GM21723 (cell line): ENCODE measurements around the gene SRSF9.

Experiments used
- ATAC-seq: cut with Tn5 transposase; IDR thresholded peaks from one replicate; pipeline ENCODE4 v1.9.1; 2021; ENCODE audit warnings: mild to moderate bottlenecking, moderate library complexity; ENCODE audit not compliant: unreplicated experiment

The SRSF9 gene

GRCh38 chr12:120483621-120484020 lies 14.1 kb upstream of the SRSF9 start:
- no peak for ATAC-seq

- no peak for ATAC-seq
Measured at GRCh38 chr12:120481022-120481767, 11.6 kb upstream of the SRSF9 start.

GRCh38 chr12:120480211-120480610 lies 10.7 kb upstream of the SRSF9 start:
- ATAC-seq = no peak

GRCh38 chr12:120479458-120479857 lies 9.9 kb upstream of the SRSF9 start:
- no peak for ATAC-seq

GRCh38 chr12:120475643-120476042 lies 6.1 kb upstream of the SRSF9 start:
- no peak for ATAC-seq

- ATAC-seq = no peak
Measured at GRCh38 chr12:120474616-120474960, 5.0 kb upstream of the SRSF9 start.

GRCh38 chr12:120473807-120474615 lies 4.5 kb upstream of the SRSF9 start:
- no peak for ATAC-seq

GRCh38 chr12:120472521-120472920 lies 3.0 kb upstream of the SRSF9 start:
- ATAC-seq = no peak

GRCh38 chr12:120470150-120470784 lies 719 bp upstream of the SRSF9 start:
- peak; percentile 18 for ATAC-seq

GRCh38 chr12:120468821-120469449 lies 613 bp downstream of the SRSF9 start:
- ATAC-seq = peak; percentile 24

- peak; percentile 0 for ATAC-seq
Measured at GRCh38 chr12:120468325-120468820, 1.2 kb downstream of the SRSF9 start.

GRCh38 chr12:120467439-120467838 lies 2.1 kb downstream of the SRSF9 start:
- ATAC-seq = no peak

GRCh38 chr12:120466560-120467315 lies 2.8 kb downstream of the SRSF9 start:
- no peak for ATAC-seq

- ATAC-seq = no peak
Measured at GRCh38 chr12:120465756-120466155, 3.8 kb downstream of the SRSF9 start.

DNA sequence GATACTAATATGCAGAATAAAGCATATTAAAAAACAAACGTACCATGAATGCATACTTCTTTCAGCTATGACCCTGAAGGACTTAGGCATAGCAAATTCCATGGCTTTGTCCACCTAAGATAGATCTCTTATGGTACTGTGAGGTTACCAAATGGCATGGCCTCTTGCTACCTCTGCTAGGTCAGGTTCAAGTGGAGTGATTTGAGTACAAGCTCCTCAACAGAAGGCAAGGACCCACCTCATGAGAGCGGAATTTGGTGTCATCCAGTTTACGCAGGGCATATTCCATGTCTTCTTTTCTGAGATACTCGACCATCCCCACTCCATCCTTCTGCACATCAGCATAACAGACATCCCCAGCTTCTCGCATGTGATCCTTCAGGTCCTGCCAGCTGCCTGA lies 5.8 kb downstream of the SRSF9 start:
- no peak for ATAC-seq

DNA sequence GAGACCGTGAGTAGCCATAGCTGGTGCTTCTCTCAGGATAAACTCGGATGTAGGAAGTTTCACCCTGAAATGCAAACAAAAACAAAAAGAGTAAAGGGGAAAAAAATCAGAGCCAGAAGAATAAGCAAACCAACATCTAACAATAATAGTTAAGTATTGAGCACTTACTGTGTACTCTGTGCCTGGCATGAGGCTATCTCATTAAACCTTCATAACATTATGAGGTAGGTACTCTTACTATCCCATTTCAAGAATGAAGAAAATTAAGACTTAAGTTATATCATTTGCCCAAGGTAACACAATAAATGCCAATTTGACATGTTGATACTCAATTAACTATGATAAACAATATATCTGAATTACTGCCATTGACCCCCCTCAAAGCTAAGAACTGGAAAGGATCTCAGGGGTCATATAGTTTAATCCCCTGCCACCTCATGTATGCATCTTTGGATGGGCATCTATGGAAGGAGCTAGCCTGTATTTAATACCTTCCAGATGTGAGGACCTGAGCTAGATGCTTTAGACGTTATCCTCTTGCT lies 7.4 kb downstream of the SRSF9 start:
- no peak for ATAC-seq

DNA sequence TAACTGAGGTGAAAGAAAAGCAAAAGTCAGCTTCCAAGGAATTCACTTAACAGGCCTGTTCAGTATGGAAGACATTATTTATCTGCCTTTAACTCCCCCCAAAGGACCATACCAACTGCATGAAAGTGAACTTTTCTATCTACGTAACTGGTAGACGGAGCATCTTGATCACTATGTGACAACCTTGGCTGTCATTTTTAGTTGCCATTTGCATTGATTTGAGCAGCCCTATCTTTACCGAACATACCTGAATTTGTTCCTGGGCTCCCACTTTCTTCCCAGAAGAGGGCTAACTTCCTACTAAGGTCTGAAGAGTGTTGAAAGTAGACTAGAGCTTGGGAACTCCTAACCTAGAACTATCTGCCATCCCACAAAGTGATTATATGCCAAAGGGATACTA lies 9.4 kb downstream of the SRSF9 start:
- ATAC-seq = no peak

GRCh38 chr12:120457133-120457532 lies 12.4 kb downstream of the SRSF9 start:
- ATAC-seq = no peak

DNA sequence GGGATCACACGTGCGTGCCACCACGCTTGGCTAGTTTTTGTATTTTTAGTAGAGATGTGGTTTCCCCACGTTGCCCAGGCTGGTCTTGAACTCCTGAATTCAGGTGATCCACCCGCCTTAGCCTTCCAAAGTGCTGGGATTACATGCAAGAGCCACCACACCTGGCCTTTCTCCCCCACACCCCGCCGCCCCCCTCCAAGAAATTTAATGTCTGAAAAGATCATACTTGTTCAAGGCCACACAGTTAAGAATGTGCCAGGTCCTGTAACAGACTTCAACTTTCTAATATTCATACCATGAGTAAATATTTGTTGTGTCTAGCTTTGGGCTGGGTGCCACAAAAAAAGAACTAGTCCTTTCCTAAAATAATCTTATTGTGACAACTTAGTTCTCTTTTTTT lies 14.2 kb downstream of the SRSF9 start:
- ATAC-seq = no peak

- ATAC-seq = peak; percentile 61
Measured at GRCh38 chr12:120453977-120454376, 15.6 kb downstream of the SRSF9 start.
